Activated CD8-positive, alpha-beta memory T cell treated with anti-CD3 and anti-CD28 coated beads for 1 hour (primary cell): Measurements from ENCODE around the gene XPO6.
A peak's percentile ranks its signal among the peaks of the same experiment; 100 is the strongest.

Experiments
- DNase-seq, 2 donors: peaks; one replicate each; pipeline ENCODE4 v3.0.0-alpha.2; 2020; ENCODE audit warnings: low read depth in 1 of 2; ENCODE audit errors: extremely low read depth in 1 of 2

Gene XPO6

DNA sequence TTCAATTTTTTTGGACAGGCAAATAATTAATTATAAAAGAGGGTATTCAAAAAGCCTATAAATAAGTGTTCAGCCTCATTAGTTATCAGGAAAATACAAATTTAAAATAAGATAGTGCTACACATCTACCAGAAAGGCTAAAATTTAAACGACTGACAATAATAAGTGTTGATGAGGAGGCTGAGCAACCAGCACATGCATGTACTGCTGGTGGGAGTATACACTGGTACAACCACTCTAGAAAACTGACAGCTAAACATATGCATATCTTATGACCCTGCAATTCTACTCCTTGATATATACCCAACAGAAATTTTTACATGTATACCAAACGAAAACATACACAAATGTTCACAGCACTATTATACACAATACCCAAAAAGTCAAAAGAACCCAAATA is 27.1 kb downstream of the XPO6 start:
- no peak for DNase-seq

DNA sequence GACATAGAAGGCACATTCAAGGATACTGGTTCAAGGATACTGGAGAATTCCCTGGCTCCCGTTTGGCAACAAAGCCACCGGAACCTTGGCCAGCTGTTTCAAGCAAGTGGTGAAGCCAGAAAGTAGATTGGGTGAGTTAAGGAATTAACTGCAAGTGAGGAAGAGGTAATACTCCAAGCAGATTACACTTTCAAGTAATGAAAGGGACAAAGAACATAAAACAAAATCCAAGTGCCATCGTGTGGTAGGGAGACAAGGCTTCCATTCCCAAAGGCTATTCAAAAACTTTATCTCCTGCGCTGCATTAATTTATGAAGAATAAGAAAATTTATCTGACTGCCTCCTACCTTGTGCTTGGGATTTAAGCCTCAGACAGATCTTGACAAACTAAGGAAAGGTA is 27.8 kb downstream of the XPO6 start:
- DNase-seq = no peak

DNA sequence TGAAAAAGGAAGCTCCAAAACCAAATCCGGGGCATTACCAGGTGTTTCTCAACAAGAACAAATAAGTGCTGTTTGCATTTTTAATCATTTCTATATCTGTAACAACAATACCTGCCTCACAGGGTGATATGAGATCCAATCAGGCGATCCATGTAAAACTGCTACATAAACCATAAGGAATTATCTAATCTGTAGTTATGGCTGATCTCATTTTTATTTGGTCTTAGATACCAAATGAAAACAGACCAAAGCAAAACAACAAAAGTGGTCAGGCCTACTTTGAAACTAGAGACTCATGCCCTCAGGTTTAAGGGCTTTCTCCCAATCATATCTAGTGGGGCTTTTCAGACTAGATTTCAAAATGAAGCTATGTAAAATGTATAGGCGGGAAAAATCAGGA is 28.3 kb downstream of the XPO6 start:
- no peak for DNase-seq

DNA sequence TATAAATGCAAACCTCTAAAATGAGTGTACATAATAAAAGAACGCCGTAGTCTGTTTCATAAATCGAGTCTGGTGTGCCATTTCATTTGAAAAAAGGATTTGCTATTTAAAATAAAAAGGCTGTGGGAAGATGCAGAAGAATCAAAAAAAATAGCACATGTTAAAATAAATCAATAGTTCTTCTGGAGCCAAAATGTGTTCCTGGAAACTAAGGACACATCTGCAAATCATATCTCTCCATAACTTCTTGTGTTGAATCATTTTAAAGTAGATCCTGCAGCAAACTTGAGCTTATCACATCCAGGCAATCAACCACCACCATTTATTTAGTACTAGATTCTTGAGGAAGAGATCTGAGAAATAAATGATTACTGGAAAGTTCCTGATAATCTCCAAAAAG is 29.0 kb downstream of the XPO6 start:
- no peak for DNase-seq

DNA sequence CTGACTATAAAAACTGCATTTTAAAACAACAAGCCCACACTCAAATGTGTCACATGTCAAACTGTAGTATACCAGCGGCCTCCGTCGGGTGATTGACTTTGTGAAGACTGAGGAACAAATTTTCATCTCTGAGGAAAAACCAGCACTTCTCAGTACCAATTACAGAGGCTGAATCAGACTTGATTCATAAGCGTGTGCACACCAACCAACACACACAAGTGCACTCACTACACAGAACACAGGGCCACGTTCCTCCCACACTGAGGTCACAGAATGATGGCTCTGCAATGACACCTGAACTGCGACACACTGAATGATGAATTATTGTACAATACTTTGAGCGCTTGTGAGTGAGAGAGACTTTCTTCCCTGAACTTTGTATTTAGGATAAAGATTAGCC is 29.6 kb downstream of the XPO6 start:
- DNase-seq = no peak

DNA sequence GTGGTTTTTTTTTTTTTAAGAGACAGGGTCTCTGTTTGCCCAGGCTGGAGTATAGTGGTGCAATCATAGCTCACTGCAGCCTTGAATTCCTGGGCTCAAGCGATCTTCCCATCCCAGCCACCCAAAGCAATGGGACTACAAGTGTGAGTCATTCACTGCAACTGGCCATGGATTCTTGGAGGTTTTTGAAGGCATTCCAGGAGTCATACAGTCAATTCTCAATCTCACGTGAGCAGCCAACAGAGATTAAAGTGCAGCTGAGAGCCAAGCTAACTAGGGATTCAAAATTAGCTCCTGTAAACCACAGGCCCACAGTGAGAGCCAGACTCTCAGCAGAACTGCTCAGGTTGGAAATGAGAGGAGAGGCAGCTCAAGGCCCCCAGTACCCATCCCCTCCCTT is 30.2 kb downstream of the XPO6 start:
- DNase-seq = no peak

DNA sequence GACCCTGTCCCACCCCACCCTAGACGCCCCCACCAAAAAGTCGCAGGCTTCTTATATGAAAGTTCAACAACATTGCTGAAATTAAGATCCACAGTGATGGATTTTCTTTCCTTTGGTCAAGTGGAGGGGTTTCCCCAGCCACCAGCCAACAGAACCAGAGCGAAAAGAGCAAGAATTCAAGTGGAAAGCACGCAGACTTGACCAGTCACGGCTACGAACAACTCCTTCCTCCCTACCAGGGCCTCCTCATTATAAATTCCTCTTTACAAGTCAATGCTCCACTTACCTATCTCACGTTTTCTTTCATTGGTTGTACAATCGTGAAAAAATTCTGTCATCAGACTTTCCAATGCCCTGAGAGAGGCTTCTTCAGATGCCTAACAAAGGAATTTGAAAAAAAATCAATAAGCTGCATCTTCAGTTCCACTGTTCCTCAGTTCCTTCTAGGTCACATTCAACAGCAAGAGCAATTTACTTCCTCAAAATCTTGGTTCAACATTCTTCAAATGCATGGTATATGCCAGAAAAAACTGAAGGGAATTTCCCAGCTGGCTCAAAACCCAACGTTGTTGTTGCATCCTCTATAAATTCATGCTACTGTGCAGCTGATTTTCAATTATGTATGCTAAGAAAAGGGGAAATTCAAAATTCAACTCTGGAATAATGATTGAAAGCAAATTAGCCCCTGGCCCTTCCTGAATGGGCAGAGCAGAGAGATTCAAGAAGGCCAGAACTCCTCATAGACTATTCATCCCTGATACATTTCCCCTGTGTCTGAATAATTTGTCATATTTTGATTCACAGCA is 30.9 kb downstream of the XPO6 start:
- DNase-seq = no peak

DNA sequence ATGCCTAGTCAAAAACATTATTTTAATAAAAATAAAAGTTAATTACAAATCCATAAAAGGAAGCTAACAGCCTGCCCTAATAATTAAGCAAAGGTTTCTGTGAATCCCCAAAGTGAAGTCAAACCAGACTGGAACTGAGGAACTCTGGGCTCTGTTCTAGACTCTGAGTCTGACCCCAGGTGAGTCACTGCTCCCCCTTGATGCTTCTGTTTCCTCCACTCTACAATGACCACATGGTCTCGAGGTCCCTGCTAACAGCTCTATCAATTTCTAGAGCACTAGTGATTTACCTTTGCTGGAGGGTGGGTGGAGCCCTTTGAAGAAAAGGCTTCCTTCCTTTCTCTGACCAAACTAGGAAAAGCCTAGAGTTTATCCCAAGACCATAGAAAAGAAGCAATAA is 32.4 kb downstream of the XPO6 start:
- no peak for DNase-seq

DNA sequence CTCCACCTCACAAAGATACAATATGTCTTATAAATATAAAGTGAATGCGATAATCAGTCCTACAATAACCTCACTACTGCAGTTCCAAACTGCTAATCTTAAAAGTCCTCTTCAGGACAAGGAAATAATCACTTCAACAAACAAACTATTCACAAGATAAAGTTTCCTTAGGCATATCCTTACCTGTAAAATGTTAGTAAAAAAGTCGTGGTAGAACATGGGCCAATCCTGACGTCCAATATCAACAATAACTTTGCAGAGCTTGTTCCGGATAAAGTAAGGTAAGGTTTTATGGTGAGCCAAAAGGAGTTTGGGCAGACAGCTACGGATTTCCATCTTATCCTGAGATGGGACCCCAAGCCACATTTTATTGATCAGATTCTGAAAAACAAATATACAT is 36.0 kb downstream of the XPO6 start:
- no peak for DNase-seq

DNA sequence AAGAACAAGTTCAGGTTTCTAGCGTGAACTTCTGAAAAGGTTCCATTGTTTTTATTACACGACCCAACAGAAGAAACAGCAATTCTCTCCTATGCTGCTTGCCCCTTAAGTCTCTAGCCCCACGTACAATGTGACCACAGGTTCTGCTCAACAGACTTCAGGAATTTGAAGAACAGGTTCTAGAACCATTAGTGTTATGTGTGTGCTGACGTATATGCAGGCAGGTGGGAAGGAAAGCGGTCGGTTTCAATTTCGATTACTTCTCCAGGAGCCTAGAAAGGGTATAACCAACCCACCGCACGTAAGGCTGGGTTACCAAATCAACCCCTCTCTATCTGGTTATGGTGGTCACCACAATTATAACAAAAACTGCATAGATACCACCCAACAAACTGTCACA is 39.4 kb downstream of the XPO6 start:
- no peak for DNase-seq

DNA sequence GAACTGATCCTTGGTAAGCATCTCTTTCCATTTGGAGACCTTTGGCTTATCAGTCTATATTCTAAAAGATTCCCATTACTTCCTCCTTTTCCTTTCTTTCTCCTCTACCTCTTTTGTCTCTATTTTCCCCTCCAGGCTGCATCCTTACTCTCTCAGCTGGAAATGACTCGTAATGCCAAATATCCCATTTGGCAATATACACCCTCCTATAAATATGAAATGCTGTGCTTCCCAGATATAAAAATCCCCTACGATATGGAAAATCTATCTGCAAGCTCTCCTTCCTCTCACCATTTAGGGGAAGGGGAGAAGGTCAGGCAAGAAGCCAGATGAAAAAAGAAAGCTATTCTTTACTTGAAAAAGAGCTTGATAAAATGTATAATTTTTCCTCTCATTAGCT is 39.9 kb downstream of the XPO6 start:
- no peak for DNase-seq

DNA sequence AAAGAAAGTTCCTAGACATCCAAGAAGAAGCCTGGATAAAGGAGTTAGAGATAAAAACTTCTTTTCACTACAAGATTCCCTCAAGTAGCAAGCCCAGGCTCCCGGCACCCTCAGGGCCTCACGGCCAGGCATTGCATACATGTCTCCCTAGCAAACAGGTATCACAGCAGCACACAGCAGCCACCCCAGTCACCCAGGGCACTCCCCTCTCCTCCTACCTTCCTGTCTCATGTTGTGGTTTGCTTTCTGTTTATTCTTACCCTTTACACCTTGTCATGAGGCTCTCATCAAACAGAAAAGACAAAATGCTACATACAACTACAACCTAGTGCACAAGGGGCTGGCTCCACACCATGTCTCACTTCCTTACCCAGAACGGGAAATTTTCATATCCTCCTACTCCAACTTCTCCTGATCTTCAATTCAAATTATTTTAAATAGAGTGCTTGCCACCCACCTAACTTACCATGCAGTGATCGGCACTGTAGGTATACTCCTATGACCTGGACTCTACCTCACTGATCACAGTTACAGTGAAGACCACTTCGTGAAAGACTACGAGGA is 42.7 kb downstream of the XPO6 start:
- peak in 1 of 2 donors; percentile 19 for DNase-seq

DNA sequence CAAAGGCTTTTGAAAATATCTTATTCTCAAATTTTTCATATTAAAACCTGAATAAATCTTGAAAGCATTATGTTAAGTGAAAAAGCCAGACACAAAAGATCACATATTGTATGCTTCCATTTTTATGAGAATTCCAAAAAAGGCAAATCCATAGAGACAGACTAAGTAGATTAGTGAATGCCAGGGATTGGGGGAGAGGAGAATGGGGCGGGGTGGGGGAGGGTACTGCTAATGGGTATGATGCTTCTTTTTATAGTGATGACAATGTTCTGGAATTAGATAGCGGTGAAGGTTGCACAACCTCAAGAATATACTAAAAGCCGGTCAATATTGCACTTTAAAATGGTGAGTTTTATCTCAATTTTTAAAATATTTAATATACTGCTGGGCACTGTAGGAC is 44.0 kb downstream of the XPO6 start:
- DNase-seq = no peak

DNA sequence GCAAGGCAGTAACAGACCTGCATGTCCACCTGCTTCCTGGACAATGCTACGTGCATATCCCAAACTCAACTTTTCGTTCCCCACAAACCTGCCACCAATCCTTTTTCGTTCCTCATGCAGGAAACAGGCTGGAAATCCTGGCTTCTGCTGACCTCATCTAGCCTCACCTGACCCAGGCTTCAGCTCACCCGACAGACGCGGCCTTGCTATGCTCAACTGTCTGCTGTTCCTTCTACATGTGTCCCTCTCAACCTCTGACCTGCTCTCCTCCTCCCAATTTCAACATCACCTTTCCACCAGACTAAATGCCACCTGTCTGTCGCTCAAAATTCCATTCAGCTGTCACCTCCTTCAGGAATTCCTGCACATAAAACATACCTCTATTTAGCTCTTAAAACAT is 44.5 kb downstream of the XPO6 start:
- DNase-seq = no peak

DNA sequence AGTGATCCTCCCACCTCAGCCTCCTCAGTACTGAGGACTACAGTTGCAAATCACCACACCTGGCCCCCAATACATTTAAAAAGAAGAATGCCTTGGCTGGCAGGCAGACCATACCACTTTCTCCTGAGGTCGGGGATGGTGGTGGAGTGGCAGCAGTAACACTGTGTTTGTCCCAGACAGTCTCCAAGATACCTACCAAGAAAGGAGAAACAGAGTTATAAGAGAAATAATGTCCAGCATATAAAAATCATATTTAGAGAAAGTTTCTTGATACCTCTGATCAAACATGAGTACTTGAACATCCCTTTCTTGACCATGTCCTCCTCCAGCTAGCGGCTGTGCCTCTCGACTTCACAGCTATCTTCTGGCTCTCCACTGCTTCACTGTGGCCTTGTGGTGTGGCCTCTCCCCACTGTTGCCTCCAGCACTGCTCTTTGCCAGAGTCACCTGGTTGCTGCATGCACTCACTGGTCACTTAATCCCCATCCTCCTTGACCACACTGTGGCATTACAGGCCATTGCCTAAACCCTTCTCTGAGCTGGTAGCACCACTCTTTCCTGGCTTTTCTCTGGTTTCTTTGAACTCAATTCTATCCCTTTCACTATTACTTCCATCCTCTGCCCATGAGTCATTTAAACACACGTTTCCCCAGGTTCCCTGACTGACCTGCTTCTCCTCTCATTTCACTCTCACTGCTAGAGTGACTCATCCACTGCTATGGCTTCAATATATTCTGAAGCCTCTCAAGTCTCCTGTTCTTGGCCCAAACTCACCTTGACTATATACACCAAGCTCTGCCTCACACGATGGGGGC is 45.2 kb downstream of the XPO6 start:
- no peak for DNase-seq

DNA sequence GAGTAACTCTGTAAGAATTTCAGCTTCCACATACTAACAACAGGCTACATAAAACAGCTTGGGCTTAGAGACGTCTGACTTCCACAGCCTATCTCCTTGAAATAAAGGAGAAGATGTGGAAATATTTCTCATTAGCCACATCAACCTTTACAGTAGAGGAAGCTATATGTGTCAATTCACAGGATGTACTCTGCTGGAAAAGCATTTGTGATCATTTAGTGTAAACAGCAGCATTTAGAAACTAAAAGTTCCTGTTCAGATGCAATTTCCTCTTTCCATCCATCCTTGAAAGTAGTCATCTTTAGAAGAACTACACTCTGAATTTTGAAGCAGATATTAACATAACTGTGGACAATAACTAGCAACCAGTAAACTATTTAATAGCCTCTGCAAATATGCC is 46.2 kb downstream of the XPO6 start:
- DNase-seq = no peak

DNA sequence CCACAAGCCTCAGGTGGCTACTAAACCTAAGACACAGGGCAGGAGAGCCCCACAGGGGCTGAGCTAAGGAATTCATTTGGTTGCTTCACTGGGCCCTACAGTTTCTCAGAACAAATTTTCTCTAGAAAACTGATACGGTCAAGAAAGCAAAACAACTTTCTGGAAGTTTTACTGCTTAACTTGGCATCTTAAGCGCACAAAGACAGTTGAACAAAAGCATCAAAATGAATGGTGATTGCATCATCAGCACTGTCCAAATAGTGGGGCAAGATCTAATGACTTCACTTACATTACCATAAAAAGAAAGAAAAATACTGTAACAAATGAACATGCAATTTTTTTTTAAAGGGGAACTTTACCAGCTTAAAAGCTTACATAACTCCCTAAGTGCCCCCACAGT is 47.6 kb downstream of the XPO6 start:
- DNase-seq = no peak

DNA sequence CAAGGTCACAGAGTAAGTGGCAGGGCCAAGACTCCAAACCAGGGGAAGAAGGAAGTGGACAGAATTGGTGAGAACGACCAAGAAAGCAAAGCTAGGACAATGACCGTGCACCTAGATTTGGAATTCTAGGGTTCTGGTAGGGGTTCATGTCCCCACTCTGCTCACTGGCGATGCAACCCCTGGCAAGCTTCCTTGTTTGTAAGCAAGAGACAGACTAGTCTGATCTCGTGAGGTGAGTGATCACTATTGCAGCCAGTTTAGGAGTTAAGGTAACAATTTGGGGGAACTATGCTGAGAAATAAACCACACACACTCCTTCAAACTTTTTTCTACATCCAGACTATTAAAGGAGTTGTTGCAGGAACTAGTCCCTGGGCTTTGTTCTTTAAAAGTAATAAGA is 48.1 kb downstream of the XPO6 start:
- DNase-seq = no peak

DNA sequence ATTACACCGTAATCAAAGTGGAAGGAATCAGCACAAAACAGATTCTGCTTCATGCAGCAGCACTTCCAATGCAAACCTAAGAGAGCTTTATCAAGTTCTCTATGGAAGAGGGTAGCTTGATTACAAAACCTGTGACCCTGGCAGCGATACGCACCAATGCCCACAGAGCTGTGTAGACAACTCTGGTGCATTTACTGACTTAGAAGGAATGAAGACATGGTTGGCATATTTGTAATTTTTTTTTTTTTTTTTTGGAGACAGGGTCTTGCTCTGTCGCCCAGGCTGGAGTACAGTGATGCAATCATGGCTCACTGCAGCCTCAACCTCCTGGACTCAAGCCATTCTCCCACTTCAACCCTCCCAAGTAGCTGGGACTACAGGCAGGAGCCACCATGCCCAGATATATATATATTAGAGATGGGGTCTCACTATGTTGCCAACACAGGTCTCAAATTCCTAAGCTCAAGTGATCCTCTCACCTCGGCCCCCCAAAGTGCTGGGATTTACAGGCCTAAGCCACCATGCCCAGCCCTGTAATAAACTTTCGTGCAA is 49.4 kb downstream of the XPO6 start:
- DNase-seq = no peak

DNA sequence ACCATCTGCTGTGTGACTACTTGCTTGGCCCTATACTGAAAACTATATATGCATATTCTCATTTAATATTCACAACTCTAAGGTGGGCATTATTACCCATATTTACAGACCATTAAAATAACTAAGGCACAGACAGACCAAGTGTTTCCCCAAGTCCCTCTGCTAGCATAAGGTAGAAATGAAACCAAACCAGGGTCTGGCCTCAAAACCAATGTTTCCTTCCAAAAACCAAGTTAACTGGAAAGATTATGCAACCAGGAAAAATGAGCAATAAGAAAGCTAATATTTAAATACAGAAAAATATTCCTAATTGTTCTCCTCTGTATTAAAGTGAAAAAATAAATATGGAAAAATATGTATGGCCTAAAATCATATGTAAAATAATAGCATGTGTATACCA is 50.1 kb downstream of the XPO6 start:
- DNase-seq = no peak

DNA sequence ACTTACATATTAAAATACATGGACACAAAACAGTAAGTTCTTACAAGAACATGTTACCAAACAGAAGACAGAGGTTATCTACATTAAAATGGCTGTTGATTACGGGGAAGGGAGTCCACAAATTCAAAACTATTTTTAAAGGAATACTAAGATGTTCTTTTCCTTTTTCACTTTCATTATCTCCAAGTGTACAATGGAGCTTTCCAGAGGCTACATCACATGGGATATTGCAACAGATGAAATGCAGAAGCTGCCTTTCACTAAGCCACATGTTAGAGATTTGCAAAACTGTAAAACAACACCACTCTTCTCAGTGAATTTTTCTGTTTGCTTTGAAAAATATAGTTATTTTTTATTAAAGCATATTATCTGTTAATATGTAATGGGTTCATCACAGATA is 53.6 kb downstream of the XPO6 start:
- DNase-seq = no peak
